Measurements from ENCODE around the gene PKP2.

The PKP2 gene

DNA sequence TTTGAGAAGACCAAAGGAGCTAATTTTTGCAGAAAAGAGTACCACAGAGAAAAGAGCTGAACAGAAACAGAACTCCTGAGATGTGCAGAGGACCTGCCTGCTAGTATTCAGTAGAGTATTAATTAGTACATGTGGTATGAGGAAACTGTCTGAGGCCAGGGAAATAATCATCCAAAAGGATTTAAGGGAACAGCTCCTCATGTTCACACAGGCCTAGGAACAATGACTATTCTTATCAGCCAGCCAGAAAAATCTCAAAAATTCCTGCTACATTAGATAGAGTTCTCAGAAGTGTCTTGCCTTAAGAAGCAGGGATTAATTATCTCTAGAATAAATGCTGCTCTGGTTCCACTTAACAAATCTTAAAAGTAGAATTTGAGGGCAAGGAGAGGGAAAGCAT is 36.4 kb downstream of the PKP2 start:
- DNase-seq = no peak

DNA sequence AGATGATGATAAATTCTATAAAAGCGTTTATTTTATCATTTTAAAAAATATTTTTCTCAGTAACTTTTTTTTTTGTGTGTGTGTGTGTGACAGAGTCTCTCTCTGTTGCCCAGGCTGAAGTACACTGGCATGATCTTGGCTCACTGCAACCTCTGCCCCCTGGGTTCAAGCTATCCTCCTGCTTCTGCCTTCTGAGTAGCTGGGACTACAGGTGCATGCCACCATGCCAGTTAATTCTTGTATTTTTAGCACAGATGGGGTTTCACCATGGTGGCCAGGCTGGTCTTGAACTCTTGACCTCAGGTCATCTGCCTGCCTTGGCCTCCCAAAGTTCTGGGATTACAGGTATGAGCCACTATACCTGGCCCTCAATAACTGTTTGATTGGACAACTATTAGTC is 37.2 kb downstream of the PKP2 start:
- no peak for DNase-seq

DNA sequence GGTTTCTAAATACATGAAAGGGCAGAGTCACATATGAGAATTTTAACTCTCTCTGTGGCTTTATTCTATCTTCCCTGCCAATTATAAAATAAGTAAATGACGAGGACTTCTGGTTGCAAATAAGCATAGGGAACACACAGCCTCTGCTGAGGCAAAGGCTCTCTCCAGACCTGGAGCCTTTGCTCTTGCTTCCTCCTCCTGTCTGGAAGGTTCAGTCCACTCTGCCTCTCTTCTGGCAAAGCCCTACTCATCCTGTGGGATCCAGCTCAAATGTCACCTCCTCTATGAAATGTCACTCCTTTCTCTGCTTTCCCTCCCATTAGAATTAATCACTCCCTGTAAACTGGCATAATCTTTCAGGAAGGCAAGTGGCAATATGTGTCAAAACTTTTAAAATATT is 41.9 kb downstream of the PKP2 start:
- DNase-seq = no peak

DNA sequence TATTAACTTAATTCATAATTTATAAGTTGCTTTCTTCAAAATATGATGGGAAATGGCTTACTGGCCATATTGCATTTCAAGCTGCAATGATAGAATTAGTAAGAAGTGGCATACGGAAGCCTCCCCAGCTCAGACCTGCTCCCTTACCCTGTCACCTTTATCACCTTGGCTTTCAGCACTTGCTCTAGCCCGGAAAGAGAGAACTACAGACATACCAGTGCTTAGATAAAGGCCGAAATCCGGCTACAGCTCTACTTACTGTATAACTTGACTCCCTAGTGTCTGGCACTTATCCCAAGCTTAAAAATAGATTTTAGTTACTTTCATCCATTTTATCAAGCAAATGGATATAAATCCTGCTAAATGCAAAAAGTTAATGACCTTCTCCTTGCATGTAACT is 42.5 kb downstream of the PKP2 start:
- DNase-seq = no peak

DNA sequence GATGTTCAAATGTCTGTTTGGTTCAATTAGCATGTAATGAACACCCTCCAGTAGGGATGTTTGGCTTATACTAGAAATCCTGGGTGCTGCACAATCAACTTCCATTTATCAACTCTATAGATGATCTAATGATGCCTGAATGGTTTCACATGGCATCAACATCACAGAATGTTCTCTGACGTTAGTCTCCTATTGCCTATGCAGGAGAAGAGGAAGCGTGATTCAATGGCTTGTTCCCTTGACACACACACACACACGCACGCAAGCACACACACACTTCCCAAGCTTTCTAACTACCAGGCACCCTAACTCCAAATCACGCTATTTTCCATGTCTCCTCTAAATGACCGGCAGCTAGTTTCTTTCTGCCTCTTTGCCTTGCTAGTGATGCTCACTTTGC is 49.3 kb downstream of the PKP2 start:
- DNase-seq = no peak

DNA sequence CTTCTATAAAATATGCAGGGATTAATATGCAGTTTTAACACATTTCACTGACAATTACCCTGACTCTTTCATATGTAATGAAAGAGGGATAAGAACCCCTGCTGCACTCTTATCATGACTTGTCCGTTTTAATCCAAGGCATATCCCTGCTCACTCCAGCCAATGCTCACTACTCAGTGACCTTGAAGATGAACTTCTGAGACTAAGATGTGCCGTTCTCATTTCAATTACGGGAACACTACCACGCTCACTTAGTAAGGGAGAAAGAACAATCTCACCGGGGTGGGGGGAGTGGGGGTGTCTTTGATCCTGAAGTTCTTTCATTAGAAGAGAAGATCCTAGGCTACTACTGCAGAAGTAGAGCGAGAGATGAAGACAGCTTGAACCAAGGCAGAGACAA is 50.5 kb downstream of the PKP2 start:
- no peak for DNase-seq

DNA sequence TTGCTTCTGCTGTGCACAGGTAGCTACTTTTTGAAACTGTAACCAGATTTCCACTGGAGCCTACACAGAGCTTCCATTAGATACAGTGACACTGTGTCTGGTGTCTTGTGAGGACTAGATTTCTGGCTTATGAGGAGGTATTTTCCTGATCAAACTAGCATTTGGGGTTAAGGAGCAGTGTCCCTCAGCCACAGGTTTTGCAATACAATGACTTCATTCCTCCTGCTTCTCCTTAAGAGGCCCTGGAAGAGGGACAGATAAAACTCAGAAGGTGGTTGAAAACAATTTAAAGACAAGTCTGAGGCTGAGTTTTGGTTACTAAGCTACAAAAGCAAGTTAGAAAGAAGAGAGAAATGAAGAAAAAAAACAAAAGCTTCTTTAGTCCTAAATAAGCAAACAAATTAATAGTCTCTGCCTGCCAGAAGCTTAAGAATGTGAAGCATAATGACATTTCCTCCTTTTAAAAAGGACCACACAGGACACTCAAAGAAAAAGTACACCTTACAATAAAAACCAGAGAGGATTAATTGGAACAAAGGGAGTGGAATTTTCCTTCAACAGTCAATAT is 53.0 kb downstream of the PKP2 start:
- no peak for DNase-seq

DNA sequence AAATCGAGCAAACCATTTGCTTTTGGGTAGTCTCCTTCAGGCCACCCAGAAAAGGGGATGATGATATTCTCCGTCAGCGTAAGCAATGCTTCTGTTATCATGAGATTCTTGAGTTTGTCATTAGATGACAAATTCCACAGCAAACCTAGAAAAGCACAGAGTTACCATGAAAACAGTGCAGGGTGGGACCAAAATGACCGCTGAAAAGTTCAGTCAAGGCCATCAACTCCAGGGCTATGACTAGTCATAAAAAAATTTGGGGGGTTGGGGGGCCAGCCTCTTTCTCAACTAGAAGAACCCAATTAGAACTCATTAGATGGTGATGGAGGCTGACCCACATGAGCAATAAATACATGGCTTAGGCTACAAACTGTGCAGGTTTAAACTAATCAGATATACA is 55.5 kb downstream of the PKP2 start:
- no peak for DNase-seq

DNA sequence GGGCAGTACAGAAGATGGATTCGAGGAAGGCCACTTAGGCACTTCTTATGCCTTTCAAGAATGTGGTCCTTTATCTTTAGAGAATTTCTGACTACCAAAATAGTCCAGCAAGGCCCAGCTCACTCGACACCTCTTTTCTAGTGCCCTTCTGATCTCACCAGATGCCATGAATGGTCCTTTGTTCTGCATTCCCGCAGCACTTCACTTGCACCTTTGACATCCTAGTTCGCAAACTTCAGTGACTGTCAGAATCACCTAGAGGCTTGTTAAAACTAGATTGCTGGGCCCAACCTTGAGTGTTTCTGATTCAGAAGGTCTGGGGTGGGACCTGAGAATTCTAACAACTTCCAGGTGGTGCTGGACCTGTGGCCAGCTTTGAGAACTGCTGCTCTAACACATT is 56.7 kb downstream of the PKP2 start:
- no peak for DNase-seq

DNA sequence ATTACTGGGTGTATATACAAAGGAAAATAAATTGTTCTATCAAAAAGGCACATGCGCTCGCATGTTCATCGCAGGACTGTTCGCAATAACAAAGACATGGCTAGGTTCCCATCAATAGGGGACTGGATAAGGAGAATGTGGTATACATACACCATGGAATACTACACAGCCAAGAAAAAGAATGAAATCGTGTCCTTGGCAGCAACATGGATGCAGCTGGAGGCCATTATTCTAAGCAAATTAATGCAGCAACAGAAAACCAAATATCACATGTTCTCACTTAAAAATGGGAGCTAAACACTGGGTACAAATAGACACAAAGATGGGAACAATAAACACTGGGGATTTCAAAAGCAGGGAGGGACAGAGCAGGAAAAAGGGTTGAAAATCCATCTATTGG is 58.6 kb downstream of the PKP2 start:
- DNase-seq = no peak

DNA sequence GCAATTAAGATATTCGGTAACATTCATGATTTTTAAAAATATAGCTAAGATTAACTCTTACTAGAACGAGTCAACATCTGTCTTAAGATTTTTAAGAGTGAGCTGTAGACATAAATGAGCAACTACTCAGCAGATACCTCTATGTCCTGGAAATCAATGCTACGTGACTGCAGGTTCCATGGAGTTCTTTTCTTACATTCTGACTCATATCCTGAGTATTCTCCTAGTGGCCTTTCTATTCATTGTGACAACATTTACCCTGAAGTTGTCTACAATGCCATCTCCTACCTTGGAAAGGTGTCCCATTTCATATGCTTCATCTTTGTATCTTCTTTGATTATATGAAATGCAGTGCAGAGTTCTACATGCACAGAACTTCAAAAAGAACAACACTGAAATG is 59.9 kb downstream of the PKP2 start:
- DNase-seq = no peak

DNA sequence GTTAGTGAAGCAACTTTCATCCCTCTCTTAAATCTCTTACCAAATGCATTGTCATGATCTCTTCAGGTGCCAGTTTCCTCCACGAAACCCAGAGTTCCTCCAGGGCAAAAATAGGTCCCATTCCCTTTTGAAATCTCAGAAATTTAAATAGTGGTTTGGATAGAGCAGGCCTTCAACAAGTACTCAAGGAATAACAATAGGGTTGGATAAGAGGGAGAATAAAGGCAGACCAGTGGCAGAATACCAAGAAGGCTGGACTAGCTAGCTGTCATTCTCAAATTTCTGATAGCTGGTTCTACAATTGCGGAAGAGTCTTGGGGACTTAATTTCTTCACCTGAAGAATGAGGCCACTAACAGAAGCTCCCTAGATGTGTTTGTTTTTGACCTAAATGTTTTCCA is 62.5 kb downstream of the PKP2 start:
- no peak for DNase-seq

DNA sequence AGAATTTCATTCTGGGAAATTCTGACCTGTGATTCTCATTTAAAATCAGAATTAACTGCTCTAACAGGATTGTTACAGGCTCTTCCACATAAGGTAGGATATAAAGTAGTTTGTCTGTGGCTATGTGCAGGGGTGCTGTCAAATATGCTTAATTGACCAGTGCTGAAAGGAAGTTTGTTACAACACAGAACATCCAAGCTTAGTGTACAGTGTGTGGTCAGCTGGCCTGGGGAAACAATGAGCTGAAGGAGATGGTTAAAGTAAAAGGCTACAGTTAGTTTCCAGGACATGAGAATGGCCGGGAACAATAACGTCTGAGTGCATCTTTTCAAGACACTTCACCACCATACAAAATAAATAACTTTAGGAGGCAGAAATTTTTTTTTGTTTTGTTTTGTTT is 68.0 kb downstream of the PKP2 start:
- no peak for DNase-seq

DNA sequence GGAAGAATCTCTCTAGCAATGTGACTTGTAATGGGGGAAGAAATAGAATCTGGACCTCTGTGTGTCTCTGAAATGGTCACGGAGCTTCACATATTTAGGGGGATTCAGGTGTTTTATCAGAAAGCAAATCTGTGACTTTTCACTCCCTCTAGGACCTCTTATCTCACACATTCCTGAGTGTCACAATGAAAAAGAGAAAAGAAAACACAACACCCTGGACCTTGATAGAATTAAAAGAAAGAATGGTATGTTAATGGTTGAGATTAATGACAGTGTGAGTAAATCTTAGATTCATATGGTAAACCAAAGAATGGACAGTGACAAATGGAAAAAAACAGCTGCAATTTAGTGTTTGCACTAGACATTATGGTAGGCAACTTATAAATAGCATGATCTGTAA is 68.5 kb downstream of the PKP2 start:
- DNase-seq = no peak

DNA sequence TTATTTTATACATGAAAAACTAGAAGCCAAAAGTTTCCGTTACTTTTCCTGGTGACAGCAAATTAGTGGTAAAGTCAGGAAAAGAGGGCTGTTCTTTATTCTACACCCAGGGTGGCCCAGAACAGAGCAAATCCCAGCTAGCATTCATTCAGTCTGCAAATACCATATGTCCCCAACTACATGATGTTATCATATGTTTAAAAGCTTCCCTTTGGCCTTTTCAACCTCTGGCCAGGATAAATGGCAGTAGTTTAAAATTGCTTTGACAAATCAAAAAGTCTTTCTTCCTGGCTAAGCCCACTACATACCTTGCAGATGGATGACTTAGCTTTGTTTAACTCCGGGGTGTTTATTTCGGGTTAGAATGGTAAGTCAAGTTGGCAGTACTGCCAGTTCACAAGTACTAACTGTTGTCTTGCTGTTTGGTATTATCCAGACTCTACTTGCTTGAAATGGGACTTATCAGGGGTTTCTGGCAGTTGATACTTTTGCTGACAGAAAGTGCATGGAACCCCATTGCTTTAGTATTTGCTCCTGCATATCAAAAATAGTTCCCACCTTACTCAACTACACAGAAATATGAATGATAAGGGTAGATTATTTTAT is 69.7 kb downstream of the PKP2 start:
- DNase-seq = no peak

DNA sequence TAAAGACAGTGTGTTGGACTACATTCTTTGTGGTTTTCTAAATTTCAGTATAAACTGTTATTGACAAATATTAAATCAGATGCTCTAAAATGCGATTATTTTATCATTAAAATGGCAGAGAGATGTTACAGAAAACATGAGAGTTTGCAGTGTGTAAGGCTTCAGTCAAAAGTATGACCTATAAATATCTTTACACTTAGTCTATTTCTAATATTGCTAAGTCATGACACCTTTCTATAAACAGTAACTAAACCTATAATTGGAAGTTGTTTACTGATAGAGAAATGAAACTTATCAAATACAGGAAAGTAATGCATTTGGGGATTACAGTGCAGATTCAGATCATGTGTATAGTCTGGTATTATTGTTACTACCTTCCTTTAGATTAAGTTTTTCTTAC is 72.0 kb downstream of the PKP2 start:
- no peak for DNase-seq

DNA sequence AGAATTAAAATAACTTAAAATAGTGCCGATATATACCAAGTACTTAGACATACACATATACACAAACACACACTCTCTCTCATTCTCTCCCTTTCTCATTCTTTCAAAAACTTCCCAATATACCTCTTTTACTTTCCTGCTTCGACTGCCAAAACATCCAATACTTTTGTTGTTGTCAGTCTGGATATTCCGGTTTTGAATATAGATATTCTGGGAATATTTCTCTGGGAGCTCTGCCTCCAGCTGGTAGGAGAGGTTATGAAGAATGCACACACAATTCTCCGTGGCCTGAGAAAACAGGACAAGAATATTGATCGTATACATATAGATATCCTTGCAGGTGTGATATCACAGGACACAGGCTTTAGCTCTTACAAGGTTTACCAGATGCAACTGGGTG is 74.2 kb downstream of the PKP2 start:
- no peak for DNase-seq

DNA sequence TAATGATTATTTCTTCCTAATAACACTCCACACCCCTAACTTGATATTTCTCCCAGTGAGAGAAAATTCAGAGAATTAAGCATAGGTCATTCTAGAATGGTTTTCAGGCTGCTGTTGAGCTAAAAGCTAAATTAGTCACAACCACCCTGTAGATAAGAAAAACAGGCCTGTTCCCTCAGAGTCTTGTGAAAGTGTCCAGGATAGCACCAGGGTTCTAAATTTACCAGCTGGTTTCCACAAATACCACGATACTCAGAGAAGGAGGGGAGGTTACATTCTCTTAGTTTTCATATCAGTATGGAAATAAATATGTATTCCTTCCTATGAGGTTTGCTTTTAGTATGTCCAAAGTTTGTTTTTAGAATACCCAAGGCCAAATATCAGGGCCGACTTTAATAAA is 74.9 kb downstream of the PKP2 start:
- no peak for DNase-seq

DNA sequence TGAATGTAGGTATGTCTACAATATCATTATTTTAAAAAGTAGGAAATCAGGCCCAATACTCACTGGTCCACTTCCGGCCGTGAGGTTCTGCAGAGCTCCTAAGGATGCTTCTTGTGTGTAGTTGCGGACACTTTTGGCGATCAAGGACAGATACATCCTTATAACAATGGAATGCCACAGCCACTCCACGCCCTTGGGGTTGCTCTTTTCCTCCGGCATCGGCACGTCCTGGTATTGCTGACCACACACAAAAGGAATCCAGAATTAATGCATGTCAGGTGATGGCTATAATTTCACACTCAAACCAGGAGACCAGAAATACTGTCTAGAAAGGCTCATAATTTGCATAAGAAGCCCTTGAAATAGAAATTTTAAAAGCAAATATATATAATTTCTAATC is 75.3 kb downstream of the PKP2 start:
- DNase-seq = no peak

DNA sequence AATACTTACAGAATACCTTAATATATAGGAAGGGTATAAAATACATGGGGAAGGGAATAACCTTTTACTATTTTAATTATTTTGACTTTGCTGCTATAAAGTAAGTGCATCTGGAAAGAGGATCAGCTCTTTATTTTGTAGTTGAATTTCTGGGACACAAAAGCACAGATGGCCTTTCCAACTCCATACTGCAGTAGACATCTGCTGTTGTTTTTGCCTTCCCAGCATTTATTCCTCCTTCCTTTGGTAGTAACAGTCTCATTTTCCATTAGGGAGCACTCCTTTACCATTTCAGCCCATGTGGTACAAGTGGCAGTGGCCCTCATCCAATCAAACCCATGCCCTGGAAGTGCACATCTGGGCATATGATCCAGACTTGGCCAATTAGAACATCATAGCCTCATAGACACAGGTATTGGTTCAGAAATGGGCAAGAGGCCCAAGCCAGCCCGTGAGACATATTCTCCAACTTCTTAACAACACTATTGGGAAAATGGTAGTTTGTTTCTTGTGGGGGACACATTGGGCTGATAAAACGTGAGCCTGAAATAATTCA is 76.1 kb downstream of the PKP2 start:
- DNase-seq = no peak

DNA sequence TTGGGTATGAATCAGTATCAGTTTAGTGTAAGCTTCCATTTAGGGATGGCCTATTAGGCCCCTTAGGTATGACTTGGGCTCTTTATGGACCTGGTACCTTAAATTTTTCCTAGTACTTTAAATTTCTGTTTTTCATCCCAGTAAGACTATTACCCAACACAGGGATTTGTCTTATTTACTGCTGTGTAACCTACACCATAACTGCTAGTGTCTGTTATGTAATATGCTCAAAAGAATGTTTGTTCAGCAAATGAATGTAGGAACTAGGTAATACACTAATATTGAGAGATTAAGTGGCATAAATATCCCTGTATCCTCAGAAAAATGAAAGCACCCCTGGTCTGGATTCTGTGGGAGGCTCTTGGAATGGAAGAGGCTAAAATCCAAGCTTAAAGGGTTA is 77.2 kb downstream of the PKP2 start:
- DNase-seq = no peak

DNA sequence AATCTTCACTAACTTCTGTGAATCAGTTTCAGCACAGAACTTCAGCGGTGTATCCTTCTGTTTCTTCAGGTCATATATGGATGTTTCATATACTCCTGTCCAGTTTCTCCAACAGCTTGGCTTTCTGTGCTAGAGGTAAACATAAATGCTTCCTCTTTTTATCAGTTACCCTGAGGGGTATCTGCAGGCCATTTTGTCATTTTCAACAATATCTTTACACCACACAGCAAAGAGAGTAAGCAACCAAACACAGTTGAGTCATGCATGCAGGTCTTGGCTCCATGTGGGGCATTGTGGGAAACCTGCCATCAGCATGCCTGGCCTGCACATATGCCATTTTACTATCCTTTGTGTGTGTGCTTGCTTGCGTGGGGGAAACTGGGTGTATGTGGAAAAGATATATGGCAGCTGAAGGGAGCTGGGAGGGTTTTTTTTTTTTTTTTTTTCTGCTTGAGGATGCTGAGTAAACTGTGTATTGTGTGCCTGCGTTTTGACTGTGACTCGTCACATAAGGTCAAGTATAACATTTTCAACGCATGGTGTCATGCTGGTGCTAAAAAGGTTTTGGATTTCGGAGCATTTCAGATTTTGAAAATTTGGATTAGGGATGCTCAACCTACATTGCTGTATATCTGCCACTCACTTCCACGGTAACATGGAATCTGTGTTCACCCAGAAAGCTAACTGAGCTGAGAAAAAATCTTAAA is 84.7 kb downstream of the PKP2 start:
- DNase-seq = no peak

DNA sequence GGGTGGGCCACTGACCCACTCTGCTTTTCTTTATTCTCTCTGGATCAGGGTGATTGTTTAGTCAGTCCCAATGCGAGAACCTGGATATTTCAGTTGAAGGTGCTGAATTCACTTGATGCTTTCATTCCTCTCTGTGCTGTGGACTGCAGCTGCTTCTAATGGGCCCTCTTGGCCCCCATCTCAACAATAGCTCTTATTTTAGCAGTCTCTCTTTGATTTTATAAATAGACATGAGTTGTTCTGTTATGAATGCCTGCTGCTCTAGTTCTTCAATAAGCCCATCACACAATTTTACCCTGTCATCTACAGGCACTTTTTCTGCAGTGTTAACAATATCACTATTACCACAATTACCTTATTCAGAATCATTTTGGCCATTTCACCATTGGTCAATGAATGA is 86.7 kb downstream of the PKP2 start:
- no peak for DNase-seq

DNA sequence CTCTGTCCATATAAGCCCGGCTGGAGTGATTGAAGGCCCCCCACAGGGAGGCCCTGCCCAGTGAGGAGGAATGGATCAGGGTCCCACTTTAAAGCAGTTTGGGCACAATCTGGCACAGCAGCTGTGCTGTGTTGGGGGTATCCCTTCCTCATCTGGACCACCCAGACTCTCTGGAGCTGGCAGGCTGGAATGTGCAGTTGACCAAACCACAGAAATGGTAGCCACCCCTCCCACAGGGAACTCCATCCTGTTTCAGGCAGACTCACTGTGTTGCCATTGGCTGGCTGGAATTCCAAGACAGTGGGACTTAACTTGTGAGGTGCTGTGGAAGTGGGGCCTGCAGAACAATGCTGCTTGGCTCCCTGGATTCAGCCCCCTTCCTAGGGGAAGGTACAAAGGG is 87.4 kb downstream of the PKP2 start:
- DNase-seq = no peak

DNA sequence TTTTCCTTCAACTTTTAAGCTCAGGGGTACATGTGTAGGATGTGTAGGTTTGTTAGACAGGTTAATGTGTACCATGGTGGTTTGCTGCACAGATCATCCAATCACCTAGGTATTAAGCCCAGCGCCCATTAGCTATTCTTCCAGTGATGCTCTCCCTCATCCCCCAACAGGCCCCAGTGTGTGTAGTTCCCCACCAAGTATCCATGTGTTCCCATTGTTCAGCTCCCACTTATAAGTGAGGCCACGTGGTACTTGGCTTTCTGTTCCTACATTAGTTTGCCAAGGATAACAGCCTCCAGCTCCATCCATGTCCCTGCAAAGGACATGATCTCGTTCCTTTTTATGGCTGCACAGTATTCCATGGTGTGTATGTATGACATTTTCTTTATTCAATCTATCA is 92.3 kb downstream of the PKP2 start:
- no peak for DNase-seq

Measured in effector CD8-positive, alpha-beta T cell (primary cell).